Measurements from ENCODE around the gene OR5T1.

Gene OR5T1

DNA sequence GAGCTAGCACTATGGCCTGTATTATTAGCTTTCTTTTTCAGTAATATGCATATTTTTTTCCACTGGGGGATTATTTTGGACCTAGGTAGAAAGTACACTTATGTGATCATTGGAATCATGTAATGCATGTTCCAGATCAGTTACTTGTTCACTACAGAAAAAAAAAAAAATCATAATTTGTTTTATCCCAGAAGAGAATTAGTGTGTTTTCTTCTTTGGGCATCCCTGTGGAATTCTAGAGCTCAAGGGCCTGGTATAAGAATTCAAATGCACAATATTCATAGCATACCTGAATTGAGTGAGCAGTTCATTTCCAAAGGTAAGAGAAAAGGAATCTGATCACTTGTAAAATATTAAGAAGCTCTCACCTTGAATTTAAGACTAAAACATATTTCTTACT is at the start of gene OR5T1:
Gene OR5T1 (plus strand): TSS at position 301 of the 400 bp plus-strand sequence. CDS start 1,485 bp downstream, outside the sequence.
- DNase-seq, result no peak

DNA sequence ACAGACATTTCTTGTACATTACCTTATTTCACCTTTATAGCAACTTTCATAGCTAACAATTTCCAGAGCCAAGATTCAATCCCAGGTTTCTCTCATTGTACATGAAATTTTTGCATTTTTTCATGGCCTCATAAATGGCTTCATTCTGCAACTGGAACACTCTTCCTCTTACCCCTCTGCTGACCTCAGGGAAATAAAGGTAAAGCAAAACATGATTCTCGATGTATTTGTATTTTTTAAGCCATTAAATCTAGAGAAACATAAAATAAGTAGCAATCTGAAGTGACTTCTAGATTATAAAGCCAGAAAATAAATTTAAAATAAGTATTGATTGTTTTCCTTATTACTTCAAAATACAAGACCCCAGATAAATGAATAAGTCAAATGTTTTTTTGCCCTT is 39.8 kb upstream of the OR5T1 start, which contains the start of gene OR5T2:
Gene OR5T2 (minus strand): TSS at position 101 of the 400 bp plus-strand sequence. CDS start 1,193 bp downstream, outside the sequence.
- no peak for DNase-seq

DNA sequence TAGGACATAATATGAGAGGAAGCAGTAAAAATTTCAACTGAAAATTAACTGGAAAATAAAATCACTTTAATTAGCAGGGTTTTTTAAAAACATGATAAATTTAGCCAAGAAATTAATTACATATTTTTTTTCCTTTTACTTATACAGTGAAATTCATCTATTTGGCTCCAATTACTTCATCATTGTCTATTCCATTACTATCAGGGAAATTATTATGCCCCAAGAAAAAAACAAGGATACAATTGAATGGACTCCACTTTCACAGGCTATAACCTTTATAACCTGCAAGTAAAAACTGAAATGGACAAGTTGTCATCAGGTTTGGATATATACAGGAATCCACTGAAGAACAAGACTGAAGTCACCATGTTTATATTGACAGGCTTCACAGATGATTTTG is 22.0 kb upstream of the OR5T1 start, which contains the start of gene OR5T3:
Gene OR5T3 (plus strand): TSS at position 301 of the 400 bp plus-strand sequence. CDS start 0 bp downstream, at position 301.
- no peak for DNase-seq

DNA sequence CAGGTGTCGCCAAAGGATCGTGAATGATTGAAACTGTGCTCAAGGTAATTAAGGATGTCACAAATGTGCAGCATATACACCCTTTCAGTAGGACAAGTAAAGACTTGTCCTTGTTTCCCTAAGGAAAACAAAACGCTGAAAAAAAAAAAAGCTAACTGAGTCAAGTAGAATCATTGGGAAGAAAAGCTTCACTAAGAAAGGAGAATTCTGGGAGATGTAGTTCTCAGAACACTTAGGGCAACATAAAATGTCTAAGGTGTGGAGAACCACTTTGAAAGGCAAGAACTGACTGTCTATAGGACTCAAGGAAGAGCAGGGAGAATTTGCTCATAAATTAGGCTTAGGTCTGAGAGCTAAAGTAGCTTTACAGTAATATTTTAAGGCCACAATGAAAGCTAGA is 2.9 kb upstream of the OR5T1 start:
- DNase-seq, result peak; percentile 11

DNA sequence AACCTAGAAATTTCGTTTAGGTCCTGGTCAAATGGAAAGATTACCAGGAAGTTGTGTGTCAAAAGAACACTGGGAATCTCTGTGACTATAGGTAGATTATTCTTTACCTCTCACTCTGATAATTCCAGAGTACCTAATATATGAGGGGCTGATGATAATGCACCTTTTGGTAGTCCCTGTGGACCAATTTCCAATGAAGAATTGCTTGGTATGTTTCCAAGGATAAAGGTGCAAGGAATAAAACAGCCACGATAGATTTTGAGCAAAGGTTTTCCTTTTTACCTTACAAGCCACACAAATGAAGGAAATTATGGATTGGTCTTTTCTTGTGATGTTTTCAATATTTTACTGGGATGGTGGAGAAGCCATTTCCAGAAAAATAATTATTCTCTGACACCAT is 18.2 kb downstream of the OR5T1 start, which contains the start of gene OR8H1:
Gene OR8H1 (minus strand): TSS at position 101 of the 400 bp plus-strand sequence. CDS start 1,192 bp downstream, outside the sequence.
- DNase-seq, result no peak

DNA sequence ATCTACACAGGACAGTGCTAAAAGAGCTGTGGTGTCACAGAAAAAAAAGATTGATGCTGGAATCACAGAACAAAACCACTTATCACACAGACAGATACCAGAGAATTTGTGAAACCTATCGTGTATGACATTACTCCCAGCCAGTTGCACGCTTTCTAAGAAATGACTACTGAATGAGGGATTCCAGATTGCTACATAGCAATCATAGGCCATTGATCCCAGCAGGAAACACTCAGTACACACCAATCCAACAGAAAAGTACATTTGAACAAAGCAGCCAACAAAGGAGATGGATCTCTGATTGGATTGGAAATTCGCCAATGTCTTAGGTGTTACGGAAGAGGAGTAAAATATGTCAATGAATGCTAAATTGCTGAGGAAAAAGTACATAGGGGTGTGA is 22.9 kb downstream of the OR5T1 start:
- no peak for DNase-seq

DNA sequence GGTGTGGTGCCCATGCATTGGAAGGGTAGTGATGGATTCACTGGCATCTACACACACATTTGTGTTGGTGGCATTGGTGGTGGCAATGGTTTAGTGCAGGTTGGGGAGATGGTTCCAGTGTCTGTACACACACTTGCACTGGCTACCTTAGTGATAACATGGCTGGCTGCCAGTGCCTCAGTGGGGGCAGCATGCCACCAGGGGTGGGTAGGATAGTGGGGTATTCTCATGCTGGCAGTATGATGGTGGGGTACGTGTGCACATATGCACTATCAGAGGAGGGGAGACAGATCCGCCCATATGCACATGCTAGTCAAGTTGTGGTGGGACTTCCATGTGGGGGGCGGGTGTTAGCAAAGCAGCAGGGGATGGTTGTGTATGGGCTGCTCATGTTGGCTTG is 33.9 kb downstream of the OR5T1 start:
- no peak for DNase-seq

DNA sequence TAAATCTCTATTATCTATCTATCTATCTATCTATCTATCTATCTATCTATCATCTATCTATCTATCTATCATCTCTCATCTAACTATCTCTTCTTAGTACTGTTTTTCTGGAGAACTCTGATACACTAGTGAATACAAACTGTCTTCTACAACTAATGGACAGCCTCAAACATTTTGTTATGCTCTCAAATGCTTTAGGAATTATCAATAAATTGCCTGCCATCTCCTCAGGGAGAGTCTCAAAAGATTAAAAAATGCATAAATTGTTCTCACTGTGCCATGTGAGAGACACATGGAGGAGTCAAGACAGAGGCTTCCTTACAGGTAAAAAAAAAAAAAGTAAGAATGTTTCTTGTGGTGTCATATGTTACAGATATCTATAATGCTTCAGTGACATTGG is 40.9 kb downstream of the OR5T1 start, which contains the start of gene OR8K3:
Gene OR8K3 (plus strand): TSS at position 301 of the 400 bp plus-strand sequence. CDS start 3,163 bp downstream, outside the sequence.
- no peak for DNase-seq
